Kidney epithelial cell (primary cell): ENCODE data around the gene JSRP1. TPM values are rescaled to one million over a fixed set of nuclear protein-coding genes. Genes with fewer than 3 reads are reported as not detected.

Source experiments
- DNase-seq: peaks from one replicate; pipeline ENCODE4 v3.0.0-alpha.2; 2010; ENCODE audit warnings: low read depth
- H3K27me3 ChIP-seq: 2 replicates; pipeline ENCODE4 v1.6.0; 2011; ENCODE audit warnings: low read length; ENCODE audit not compliant: control insufficient read depth, insufficient read depth
- H3K36me3 ChIP-seq: 2 replicates; pipeline ENCODE4 v1.5.1; 2011; ENCODE audit warnings: low read length; ENCODE audit not compliant: control insufficient read depth, insufficient read depth
- H3K4me3 ChIP-seq: 2 replicates; pipeline ENCODE4 v1.5.1; 2011; ENCODE audit warnings: low read depth, mild to moderate bottlenecking, control low read depth, low read length
- total RNA-seq: library from RNA; depleted of rRNA; stranded (reverse); fragments of >200 nt; gene quantifications from 2 replicates; pipeline ENCODE4 v1.2.3, GENCODE V29; 2015
- TF ChIP-seq, protein P1 (sequence below): IDR thresholded peaks from 2 replicates; pipeline ENCODE4 v1.5.1; 2011; ENCODE audit warnings: mild to moderate bottlenecking, moderate library complexity, low read length, control low read depth, inconsistent platforms; ENCODE audit not compliant: insufficient read depth, poor library complexity, severe bottlenecking

JSRP1 gene
- total RNA-seq, 1 donor from 2014 or later: 2.5 TPM

DNA sequence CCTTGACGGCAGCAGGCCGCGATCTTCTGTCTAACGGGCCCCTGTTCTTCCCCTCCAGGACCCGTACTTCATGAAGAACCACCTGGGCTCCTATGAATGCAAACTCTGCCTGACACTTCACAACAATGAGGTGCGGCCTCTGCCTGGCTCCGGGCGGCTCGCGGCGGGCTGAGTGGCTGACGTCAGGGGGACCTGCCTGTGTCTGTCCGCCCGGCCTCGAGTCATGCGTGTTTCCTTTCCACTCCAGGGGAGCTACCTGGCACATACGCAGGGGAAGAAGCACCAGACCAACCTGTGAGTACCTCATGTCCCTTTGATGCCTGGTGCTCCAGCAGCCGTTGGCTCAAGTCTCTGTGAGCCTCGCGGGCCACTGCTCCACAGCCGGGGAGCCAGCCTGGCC lies 11.7 kb downstream of the JSRP1 start:
- TF ChIP-seq, protein P1, sequence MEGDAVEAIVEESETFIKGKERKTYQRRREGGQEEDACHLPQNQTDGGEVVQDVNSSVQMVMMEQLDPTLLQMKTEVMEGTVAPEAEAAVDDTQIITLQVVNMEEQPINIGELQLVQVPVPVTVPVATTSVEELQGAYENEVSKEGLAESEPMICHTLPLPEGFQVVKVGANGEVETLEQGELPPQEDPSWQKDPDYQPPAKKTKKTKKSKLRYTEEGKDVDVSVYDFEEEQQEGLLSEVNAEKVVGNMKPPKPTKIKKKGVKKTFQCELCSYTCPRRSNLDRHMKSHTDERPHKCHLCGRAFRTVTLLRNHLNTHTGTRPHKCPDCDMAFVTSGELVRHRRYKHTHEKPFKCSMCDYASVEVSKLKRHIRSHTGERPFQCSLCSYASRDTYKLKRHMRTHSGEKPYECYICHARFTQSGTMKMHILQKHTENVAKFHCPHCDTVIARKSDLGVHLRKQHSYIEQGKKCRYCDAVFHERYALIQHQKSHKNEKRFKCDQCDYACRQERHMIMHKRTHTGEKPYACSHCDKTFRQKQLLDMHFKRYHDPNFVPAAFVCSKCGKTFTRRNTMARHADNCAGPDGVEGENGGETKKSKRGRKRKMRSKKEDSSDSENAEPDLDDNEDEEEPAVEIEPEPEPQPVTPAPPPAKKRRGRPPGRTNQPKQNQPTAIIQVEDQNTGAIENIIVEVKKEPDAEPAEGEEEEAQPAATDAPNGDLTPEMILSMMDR: no peak
- H3K27me3 ChIP-seq: peaks cover 1% of the 10 kb centered on the region
- DNase-seq: no peak
- no peak overlapping the region for H3K4me3 ChIP-seq
- H3K36me3 ChIP-seq: no peaks in the 10 kb centered on the region

DNA sequence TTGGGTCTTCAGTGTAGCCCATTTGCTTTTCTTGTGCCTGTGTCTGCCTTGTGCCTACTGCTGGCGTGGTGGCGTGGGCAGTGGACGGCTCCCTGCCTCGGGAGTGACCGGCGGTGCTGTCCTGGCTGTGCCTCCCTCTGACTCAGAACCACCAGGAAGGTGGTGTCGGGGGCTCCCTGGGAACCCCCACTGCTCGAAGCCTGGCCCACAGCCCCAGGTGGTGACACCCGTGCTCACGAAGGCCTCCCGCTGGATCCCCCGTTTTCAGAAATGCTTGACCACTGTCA lies 12.1 kb downstream of the JSRP1 start:
- H3K4me3 ChIP-seq: no peak overlapping the region
- no peaks in the 10 kb centered on the region for H3K27me3 ChIP-seq
- DNase-seq: no peak
- TF ChIP-seq, protein P1: no peak
- H3K36me3 ChIP-seq: no peaks in the 10 kb centered on the region

DNA sequence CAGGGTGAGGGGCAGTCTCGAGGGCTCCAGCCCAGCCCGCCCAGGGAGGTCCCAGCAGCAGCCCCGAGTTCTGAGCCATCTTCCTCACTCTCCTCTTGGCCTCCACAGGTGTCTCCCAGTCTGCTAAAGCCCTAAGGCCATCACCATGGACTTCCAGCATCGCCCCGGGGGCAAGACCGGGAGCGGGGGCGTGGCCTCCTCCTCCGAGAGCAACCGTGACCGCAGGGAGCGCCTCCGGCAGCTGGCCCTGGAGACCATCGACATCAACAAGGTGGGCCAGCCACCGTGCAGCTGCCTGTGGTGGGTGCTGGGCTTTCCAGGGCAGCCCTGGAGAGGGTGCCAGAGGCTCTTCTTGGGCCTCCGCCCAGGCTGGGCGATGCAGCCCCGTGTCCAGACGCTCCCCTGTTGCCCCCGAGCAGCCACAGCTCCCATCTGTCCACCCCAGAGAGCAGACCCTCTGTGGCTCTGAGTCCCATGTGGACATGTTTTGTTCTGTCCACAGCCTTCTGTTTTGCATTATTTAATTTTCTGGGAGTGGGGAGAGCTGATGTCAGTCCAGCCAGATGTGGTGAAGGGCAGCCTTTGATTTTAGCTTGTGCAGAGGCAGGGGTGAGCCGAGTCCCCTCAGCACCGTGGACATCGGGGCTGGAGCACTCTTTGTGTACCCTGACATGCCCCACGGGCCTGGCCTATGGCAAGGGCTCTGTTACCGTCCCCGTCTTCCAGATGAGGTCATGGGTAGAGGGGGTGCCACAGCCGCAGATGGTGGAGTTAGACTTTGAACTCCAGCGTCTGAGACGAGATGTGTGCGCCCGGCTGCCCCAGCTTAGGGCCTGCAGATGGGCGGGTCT lies 12.7 kb downstream of the JSRP1 start:
- H3K27me3 ChIP-seq: no peaks in the 10 kb centered on the region
- TF ChIP-seq, protein P1: no peak
- no peaks in the 10 kb centered on the region for H3K36me3 ChIP-seq
- no peak overlapping the region for H3K4me3 ChIP-seq
- no peak for DNase-seq

DNA sequence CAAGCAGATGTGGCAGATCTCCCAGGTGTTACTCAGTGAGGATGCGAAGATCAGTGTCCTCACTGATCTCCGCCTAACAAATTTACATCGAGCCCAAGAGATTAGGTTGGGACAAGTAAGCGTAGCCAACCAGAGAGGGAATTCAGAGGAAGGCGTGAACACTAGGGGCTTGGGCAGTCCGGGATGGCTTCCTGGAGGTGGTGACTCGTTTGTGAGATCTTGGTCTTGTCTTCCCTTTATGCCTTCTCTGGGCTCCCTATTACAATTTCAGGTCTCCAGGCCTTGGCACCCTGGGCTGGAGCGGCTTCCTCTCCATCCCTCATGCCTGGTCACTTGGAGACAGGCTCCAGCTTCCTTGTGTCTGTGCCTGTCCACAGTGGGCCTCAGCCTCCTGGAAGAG lies 13.4 kb downstream of the JSRP1 start:
- no peaks in the 10 kb centered on the region for H3K27me3 ChIP-seq
- TF ChIP-seq, protein P1: no peak
- no peak for DNase-seq
- H3K36me3 ChIP-seq: no peaks in the 10 kb centered on the region
- no peak overlapping the region for H3K4me3 ChIP-seq

GRCh38 chr19:2242092-2242537 lies 14.1 kb downstream of the JSRP1 start:
- TF ChIP-seq, protein P1: no peak
- no peak overlapping the region for H3K4me3 ChIP-seq
- no peaks in the 10 kb centered on the region for H3K27me3 ChIP-seq
- no peak for DNase-seq
- H3K36me3 ChIP-seq: no peaks in the 10 kb centered on the region
